Fibroblast of the aortic adventitia (primary cell): Measurements from ENCODE around the gene GALNT13. TPM values are rescaled to one million over a fixed set of nuclear protein-coding genes. Genes with fewer than 3 reads are reported as not detected.

Experiments
- DNase-seq: peaks from one replicate; pipeline ENCODE4 v3.0.0-alpha.2; 2010; ENCODE audit warnings: low read depth
- H3K4me3 ChIP-seq: 2 replicates; pipeline ENCODE4 v1.5.1; 2011; ENCODE audit warnings: low read depth, mild to moderate bottlenecking, control low read depth, low read length, moderate library complexity
- CTCF ChIP-seq: IDR thresholded peaks from 2 replicates; pipeline ENCODE4 v1.5.1; 2011; ENCODE audit warnings: mild to moderate bottlenecking, low read length, control low read depth, inconsistent platforms; ENCODE audit not compliant: insufficient read depth
- total RNA-seq: library from RNA; depleted of rRNA; stranded (reverse); fragments of >200 nt; gene quantifications from 2 replicates; pipeline ENCODE4 v1.2.3, GENCODE V29; 2012; ENCODE audit warnings: low replicate concordance

GALNT13 gene
- total RNA-seq, 1 donor = 0.45 TPM

- H3K4me3 ChIP-seq = no peak overlapping the region
- no peak for TF ChIP-seq CTCF
- no peak for DNase-seq
Observed at GRCh38 chr2:154093856-154094255, 222.1 kb downstream of the GALNT13 start.

- no peak overlapping the region for H3K4me3 ChIP-seq
- DNase-seq = no peak
- no peak for TF ChIP-seq CTCF
Observed at GRCh38 chr2:154097833-154098398, 226.2 kb downstream of the GALNT13 start.

GRCh38 chr2:154120706-154121105 is 249.0 kb downstream of the GALNT13 start:
- no peak overlapping the region for H3K4me3 ChIP-seq
- no peak for TF ChIP-seq CTCF

GRCh38 chr2:154125891-154126290 is 254.2 kb downstream of the GALNT13 start:
- DNase-seq = peak; percentile 77
- TF ChIP-seq CTCF = no peak
- no peak overlapping the region for H3K4me3 ChIP-seq

More at GRCh38 chr2:154120706-154121105, 249.0 kb downstream of the GALNT13 start:
- peak; percentile 40 for DNase-seq

- no peak for TF ChIP-seq CTCF
- H3K4me3 ChIP-seq = no peak overlapping the region
- DNase-seq = peak; percentile 71
Observed at GRCh38 chr2:154130821-154131220, 259.1 kb downstream of the GALNT13 start.

GRCh38 chr2:154132827-154133226 is 261.1 kb downstream of the GALNT13 start:
- H3K4me3 ChIP-seq = no peak overlapping the region
- no peak for TF ChIP-seq CTCF
- DNase-seq = no peak

- DNase-seq = peak; percentile 68
- H3K4me3 ChIP-seq = no peak overlapping the region
- TF ChIP-seq CTCF = no peak
Observed at GRCh38 chr2:154133823-154134222, 262.1 kb downstream of the GALNT13 start.
